Parathyroid adenoma (tissue), 2 donors: ENCODE results near the gene FICD.
A peak's percentile ranks its signal among the peaks of the same experiment; 100 is the strongest.

Experiments
- H2AFZ ChIP-seq: fragments of 300-600 bp; sonication (generic); one replicate; pipeline ENCODE4 v1.7.0; 2017; ENCODE audit warnings: antibody characterized with exemption, mild to moderate bottlenecking
- H3K27ac ChIP-seq: fragments of 300-600 bp; sonication (generic); one replicate; pipeline ENCODE4 v1.7.0; 2017
- H3K27me3 ChIP-seq: fragments of 300-600 bp; sonication (generic); one replicate; pipeline ENCODE4 v1.7.0; 2017; ENCODE audit warnings: low read length; ENCODE audit not compliant: control insufficient read depth, insufficient read depth
- H3K36me3 ChIP-seq: fragments of 300-600 bp; sonication (generic); one replicate; pipeline ENCODE4 v1.7.0; 2017; ENCODE audit warnings: low read length; ENCODE audit not compliant: control insufficient read depth, insufficient read depth
- H3K4me1 ChIP-seq: fragments of 300-600 bp; sonication (generic); one replicate; pipeline ENCODE4 v1.7.0; 2017; ENCODE audit warnings: control low read depth
- H3K4me2 ChIP-seq: fragments of 300-600 bp; sonication (generic); one replicate; pipeline ENCODE4 v1.7.0; 2017; ENCODE audit warnings: low read length
- H3K4me3 ChIP-seq: fragments of 300-600 bp; sonication (generic); one replicate; pipeline ENCODE4 v1.7.0; 2017; ENCODE audit warnings: low read depth, low read length
- H3K79me2 ChIP-seq: fragments of 300-600 bp; sonication (generic); one replicate; pipeline ENCODE4 v1.7.0; 2017; ENCODE audit warnings: control low read depth
- H3K9ac ChIP-seq: fragments of 300-600 bp; sonication (generic); one replicate; pipeline ENCODE4 v1.7.0; 2017; ENCODE audit warnings: mild to moderate bottlenecking
- H3K9me3 ChIP-seq: fragments of 300-600 bp; sonication (generic); one replicate; pipeline ENCODE4 v1.7.0; 2017; ENCODE audit warnings: low read length; ENCODE audit not compliant: control insufficient read depth
- TF ChIP-seq, protein P1 (sequence below): fragments of 300-600 bp; sonication (generic); IDR thresholded peaks from one replicate; pipeline ENCODE4 v1.7.0; 2017; ENCODE audit warnings: antibody characterized with exemption, mild to moderate bottlenecking
- donor health status: primary hyperparathyroidism.

FICD gene

DNA sequence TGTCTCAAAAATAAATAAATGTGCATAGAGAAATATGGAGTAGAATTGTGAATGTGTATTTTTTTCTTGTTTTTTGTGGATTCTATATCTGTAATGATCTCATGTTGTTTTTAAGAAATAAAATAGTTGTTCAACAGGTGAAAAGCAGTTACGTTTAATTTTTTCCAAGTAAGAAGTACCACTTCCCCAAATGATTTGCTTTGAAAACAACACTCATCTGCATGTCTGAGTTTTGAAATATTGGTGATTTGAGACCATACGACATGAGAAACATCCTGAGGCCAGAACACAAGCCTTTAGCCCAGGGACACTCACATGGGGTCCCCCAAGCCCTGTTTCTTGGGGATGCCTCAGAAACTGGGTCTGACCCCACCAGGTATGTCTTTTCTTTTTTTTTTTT is 4.2 kb upstream of the FICD start:
- Histone ChIP-seq H3K79me2 (no peaks in the 10 kb centered on the region), H3K4me2 (no peak overlapping the region), H3K27me3 (no peaks in the 10 kb centered on the region), H3K4me3 (no peak overlapping the region), H3K9ac (no peak overlapping the region), H3K9me3 (no peaks in the 10 kb centered on the region), H3K4me1 (peaks cover 2% of the 10 kb centered on the region), H2AFZ (no peak overlapping the region), H3K36me3 (no peaks in the 10 kb centered on the region), H3K27ac (no peak overlapping the region)
- TF ChIP-seq, protein P1, sequence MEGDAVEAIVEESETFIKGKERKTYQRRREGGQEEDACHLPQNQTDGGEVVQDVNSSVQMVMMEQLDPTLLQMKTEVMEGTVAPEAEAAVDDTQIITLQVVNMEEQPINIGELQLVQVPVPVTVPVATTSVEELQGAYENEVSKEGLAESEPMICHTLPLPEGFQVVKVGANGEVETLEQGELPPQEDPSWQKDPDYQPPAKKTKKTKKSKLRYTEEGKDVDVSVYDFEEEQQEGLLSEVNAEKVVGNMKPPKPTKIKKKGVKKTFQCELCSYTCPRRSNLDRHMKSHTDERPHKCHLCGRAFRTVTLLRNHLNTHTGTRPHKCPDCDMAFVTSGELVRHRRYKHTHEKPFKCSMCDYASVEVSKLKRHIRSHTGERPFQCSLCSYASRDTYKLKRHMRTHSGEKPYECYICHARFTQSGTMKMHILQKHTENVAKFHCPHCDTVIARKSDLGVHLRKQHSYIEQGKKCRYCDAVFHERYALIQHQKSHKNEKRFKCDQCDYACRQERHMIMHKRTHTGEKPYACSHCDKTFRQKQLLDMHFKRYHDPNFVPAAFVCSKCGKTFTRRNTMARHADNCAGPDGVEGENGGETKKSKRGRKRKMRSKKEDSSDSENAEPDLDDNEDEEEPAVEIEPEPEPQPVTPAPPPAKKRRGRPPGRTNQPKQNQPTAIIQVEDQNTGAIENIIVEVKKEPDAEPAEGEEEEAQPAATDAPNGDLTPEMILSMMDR, result no peak

DNA sequence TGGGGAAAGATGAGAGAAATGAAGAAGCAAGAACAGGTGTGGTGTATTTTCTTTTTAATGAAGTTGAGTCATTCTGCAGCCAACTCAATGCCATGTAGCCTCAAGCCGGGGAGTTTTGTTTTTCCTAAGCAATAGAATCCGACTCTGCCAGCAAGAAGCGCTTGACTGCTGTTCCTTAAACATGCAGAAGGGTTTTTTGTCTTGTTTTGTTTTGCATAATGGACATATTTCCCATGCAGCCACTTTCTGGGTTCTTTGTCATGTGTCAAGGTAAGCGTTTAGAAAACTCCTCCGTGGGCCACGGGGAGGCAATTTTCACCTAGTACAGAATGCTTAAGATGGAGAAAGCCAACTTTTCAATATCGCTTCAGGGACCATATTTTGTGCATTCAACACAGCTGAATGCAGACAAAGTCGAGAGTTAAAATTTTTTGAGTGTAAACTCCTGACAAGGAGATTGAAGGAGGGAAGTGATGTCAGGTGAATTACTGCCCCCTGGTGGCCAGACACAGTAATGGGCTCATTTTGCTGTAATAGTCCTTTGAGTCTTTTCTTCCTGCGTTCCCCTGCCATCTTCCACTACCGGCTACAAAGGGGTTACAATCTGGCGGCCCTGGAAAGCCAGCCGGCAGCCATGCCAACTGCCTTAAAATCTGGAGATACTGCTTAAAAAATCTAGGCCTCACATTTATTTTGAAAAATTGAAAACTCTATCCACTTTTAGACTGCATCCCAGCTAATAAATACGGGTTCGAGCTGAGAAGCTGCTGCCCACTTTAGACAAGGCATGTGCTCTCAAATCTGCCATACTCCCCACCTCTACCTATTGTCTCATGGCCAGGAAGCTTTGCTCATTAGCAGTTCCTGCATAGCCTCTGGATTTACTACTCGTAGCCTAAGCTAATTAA is 3.2 kb upstream of the FICD start:
- no peaks in the 10 kb centered on the region for H3K27me3 ChIP-seq
- H3K27ac ChIP-seq, result no peak overlapping the region
- no peaks in the 10 kb centered on the region for H3K9me3 ChIP-seq
- H2AFZ ChIP-seq, result peak overlapping the region; percentile 0
- peaks cover 6% of the 10 kb centered on the region for H3K4me1 ChIP-seq
- H3K79me2 ChIP-seq, result no peaks in the 10 kb centered on the region
- no peaks in the 10 kb centered on the region for H3K36me3 ChIP-seq
- peak overlapping the region; percentile 27 for H3K4me2 ChIP-seq
- H3K9ac ChIP-seq, result no peak overlapping the region
- TF ChIP-seq, protein P1, result peak; percentile 87
- H3K4me3 ChIP-seq, result no peak overlapping the region

DNA sequence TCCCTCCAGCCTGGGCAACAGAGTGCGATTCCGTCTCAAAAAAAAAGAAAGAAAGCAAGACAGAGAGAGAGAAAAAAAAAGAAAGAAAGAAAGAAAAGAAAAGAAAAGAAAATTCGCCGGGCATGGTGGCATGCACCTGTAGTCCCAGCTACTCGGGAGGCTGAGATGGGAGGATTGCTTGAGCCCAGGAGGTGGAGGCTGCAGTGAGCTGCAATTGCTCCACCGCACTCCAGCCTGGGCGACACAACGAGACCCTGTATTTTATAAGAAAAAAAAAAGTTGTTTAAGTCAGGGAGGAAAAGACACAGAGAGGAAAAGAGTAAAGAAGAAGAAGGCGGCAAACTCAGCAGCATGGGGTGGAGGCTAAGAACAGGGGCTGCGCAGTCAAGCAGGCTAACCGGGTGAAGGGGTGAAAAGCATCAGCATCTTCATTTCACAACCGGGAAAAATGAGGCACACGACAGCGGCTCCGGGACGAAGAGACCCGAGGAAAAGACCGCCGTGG is 557 bp upstream of the FICD start:
- TF ChIP-seq, protein P1, result no peak
- no peak overlapping the region for H3K27ac ChIP-seq
- peak overlapping the region; percentile 91 for H2AFZ ChIP-seq
- no peaks in the 10 kb centered on the region for H3K9me3 ChIP-seq
- H3K36me3 ChIP-seq, result no peaks in the 10 kb centered on the region
- H3K9ac ChIP-seq, result no peak overlapping the region
- H3K79me2 ChIP-seq, result no peaks in the 10 kb centered on the region
- H3K27me3 ChIP-seq, result no peaks in the 10 kb centered on the region
- peak overlapping the region; percentile 79 for H3K4me3 ChIP-seq
- H3K4me1 ChIP-seq, result peaks cover 6% of the 10 kb centered on the region
- peak overlapping the region; percentile 76 for H3K4me2 ChIP-seq

DNA sequence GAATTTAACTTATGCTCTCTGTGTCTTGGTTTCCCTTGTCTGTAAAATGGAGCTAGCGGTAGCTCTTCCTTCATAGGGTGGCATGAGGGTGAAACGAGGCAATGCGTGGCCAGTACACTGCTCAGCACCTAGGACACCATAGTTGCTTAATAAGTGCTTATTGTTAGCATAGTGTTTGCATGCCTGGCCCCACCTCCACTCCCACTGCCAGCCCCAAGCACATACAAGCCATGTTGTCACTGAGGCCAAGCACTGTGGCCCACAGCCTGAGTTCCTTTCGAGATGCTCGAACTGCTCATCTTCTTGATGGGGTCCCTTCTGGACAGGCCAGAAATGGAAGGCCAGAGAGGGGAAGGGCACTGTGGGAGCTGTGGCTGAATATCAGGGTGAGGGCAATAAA is 839 bp downstream of the FICD start:
- H3K4me2 ChIP-seq, result peak overlapping the region; percentile 95

More for the DNA sequence above, 839 bp downstream of the FICD start:
- Histone ChIP-seq H3K4me3 (peak overlapping the region; percentile 79), H3K36me3 (no peaks in the 10 kb centered on the region), H3K27me3 (no peaks in the 10 kb centered on the region), H3K9ac (peak overlapping the region; percentile 32), H3K9me3 (no peaks in the 10 kb centered on the region), H3K27ac (no peak overlapping the region), H3K79me2 (no peaks in the 10 kb centered on the region), H2AFZ (peak overlapping the region; percentile 91), H3K4me1 (peaks cover 6% of the 10 kb centered on the region)
- TF ChIP-seq, protein P1, result no peak
